HG03045 (cell line): ENCODE results near the gene LOXL4.

Source experiments
- ATAC-seq: cut with Tn5 transposase; IDR thresholded peaks from one replicate; pipeline ENCODE4 v1.9.1; 2021; ENCODE audit warnings: mild to moderate bottlenecking, moderate library complexity; ENCODE audit not compliant: unreplicated experiment

Gene LOXL4

GRCh38 chr10:98265403-98266378, 2.3 kb downstream of the LOXL4 start:
- no peak for ATAC-seq

- ATAC-seq, result no peak
These were observed 3.5 kb downstream of the LOXL4 start for GRCh38 chr10:98264378-98265065.

GRCh38 chr10:98263088-98263487, 4.9 kb downstream of the LOXL4 start:
- no peak for ATAC-seq

GRCh38 chr10:98262571-98262970, 5.4 kb downstream of the LOXL4 start:
- ATAC-seq, result no peak

- no peak for ATAC-seq
These were observed 6.3 kb downstream of the LOXL4 start for GRCh38 chr10:98261436-98262277.

- no peak for ATAC-seq
These were observed 7.2 kb downstream of the LOXL4 start for GRCh38 chr10:98260752-98261151.

- no peak for ATAC-seq
These were observed 7.6 kb downstream of the LOXL4 start for GRCh38 chr10:98260350-98260749.

- ATAC-seq, result no peak
These were observed 8.2 kb downstream of the LOXL4 start for GRCh38 chr10:98259606-98260315.

- no peak for ATAC-seq
These were observed 9.1 kb downstream of the LOXL4 start for GRCh38 chr10:98258683-98259454.

GRCh38 chr10:98257961-98258360, 10.0 kb downstream of the LOXL4 start:
- ATAC-seq, result no peak

- no peak for ATAC-seq
These were observed 10.8 kb downstream of the LOXL4 start for GRCh38 chr10:98257198-98257597.

- ATAC-seq, result no peak
These were observed 11.3 kb downstream of the LOXL4 start for GRCh38 chr10:98256692-98257091.

GRCh38 chr10:98255146-98255877, 12.7 kb downstream of the LOXL4 start:
- ATAC-seq, result no peak

- no peak for ATAC-seq
These were observed 13.6 kb downstream of the LOXL4 start for GRCh38 chr10:98254234-98254974.

- ATAC-seq, result no peak
These were observed 14.5 kb downstream of the LOXL4 start for GRCh38 chr10:98253499-98253898.

GRCh38 chr10:98252464-98252863, 15.5 kb downstream of the LOXL4 start:
- ATAC-seq, result no peak

GRCh38 chr10:98251399-98251798, 16.6 kb downstream of the LOXL4 start:
- no peak for ATAC-seq

GRCh38 chr10:98249134-98249533, 18.9 kb downstream of the LOXL4 start:
- ATAC-seq, result no peak
